Psoas muscle (tissue), 8 donors: ENCODE results near the gene BBX. TPM values are rescaled to one million over a fixed set of nuclear protein-coding genes. Genes with fewer than 3 reads are reported as not detected.

ENCODE experiments used
- ATAC-seq, 4 donors: fragments of 200-7000 bp; cut with Tn5 transposase; one replicate each; pipeline ENCODE4 v1.9.1; 2020; ENCODE audit warnings: moderate library complexity in 3 of 4, mild to moderate bottlenecking in 2 of 4
- DNase-seq, 2 donors: peaks; one replicate each; pipeline ENCODE4 v3.0.0-alpha.2; 2020
- H3K27ac ChIP-seq: fragments of 200-600 bp; one replicate; pipeline ENCODE4 v1.8.0; 2022
- H3K27me3 ChIP-seq, 3 donors: fragments of 200-600 bp in 1 of 3; one replicate each; pipeline versions ENCODE4 v1.6.1 to v1.8.0; 2013 to 2022; ENCODE audit warnings: low read length in 2 of 3, mild to moderate bottlenecking in 2 of 3, moderate library complexity in 1 of 3; ENCODE audit not compliant: insufficient read depth in 3 of 3
- H3K36me3 ChIP-seq, 2 donors: fragments of 200-600 bp in 1 of 2; one replicate each; pipeline versions ENCODE4 v1.6.1 to v1.8.0; 2013 to 2022; ENCODE audit warnings: low read depth in 1 of 2, mild to moderate bottlenecking in 1 of 2, moderate library complexity in 1 of 2; ENCODE audit not compliant: insufficient read depth in 1 of 2
- H3K4me1 ChIP-seq: fragments of 200-600 bp; one replicate; pipeline ENCODE4 v1.8.0; 2022
- H3K4me3 ChIP-seq: fragments of 200-600 bp; one replicate; pipeline ENCODE4 v1.8.0; 2022; ENCODE audit warnings: mild to moderate bottlenecking
- H3K9me3 ChIP-seq: fragments of 200-600 bp; one replicate; pipeline ENCODE4 v1.8.0; 2022
- WGBS, 3 donors: extraction: QIAGEN DNeasy Blood & Tissue Kit; methylation state at CpG; one replicate each; pipeline versions ENCODE4 v1.1.6 to v1.1.7; 2013; 5-methylcytosine and 5-hydroxymethylcytosine counted together
- intact Hi-C, 2 donors: fragments of 100-400 bp; cut with DNase I; formaldehyde crosslinking; loops; one replicate each; pipeline versions ENCODE4 v1.11.0 to v1.14.2; 2022
- polyA plus RNA-seq, 3 donors: library from polyadenylated mRNA; stranded (reverse); fragments of 200-250 nt; gene quantifications; one replicate each; pipeline ENCODE4 v1.2.3, GENCODE V29; 2013
- total RNA-seq, 4 donors: library from RNA; stranded (reverse); fragmentation: NEBNext Ultra II Directional in 2 of 4; extraction: Animal tissue kit (Norgen Biotek cat#: 25700) in 2 of 4; gene quantifications; one replicate each; pipeline versions ENCODE4 v1.2.1 to v1.2.4, GENCODE V29; 2021 to 2023
- TF ChIP-seq, protein P1 (sequence below): fragments of 200-600 bp; IDR thresholded peaks from one replicate; pipeline ENCODE4 v1.8.0; 2022; ENCODE audit warnings: antibody characterized with exemption
- donor health status: healthy with polysubstance abuse.
- donor health status: DM: no; HTN: no; CAD: no; lungs with moderate emphysema.
- donor health status: Bipolar disorder and iron deficiency.
- donor health status: healthy.
- donor health status: DM: yes; HTN: yes; CAD: no.
- donor health status: DM: no; HTN: no; CAD: no.
- donor health status: DM: no; HTN: no; CAD: no.
- donor health status: DM: yes; HTN: yes; CAD: no.

BBX gene
- total and polyA plus RNA-seq, 7 donors, result 2.2 to 30.4 (median 16.2) TPM

DNA sequence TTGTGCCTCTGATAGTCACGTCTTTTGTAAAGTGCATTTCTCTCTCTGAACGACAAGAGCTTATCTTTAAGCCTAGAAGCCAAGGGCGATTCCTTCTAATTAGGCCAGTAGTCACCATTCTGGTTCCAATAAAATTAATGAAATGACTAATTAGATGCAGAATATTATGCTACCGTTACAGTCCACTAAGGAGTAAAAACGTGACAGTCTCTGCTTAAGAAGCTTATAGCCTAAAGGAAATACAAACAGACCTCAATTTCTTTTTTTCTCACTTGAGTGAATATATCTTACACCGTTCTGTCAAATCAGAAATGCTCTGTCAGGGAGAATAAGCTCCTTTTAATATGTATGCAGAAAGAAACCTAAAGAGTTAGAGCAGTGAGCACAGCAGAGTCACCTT, 332.0 kb downstream of the BBX start:
- Histone ChIP-seq H3K36me3 (no peaks in the 10 kb centered on the region), H3K4me3 (no peak overlapping the region), H3K4me1 (no peaks in the 10 kb centered on the region), H3K27me3 (no peaks in the 10 kb centered on the region), H3K27ac (no peak overlapping the region), H3K9me3 (no peaks in the 10 kb centered on the region)
- no peak for ATAC-seq
- intact Hi-C loops, result no loop called here
- DNase-seq, result no peak
- TF ChIP-seq, protein P1, sequence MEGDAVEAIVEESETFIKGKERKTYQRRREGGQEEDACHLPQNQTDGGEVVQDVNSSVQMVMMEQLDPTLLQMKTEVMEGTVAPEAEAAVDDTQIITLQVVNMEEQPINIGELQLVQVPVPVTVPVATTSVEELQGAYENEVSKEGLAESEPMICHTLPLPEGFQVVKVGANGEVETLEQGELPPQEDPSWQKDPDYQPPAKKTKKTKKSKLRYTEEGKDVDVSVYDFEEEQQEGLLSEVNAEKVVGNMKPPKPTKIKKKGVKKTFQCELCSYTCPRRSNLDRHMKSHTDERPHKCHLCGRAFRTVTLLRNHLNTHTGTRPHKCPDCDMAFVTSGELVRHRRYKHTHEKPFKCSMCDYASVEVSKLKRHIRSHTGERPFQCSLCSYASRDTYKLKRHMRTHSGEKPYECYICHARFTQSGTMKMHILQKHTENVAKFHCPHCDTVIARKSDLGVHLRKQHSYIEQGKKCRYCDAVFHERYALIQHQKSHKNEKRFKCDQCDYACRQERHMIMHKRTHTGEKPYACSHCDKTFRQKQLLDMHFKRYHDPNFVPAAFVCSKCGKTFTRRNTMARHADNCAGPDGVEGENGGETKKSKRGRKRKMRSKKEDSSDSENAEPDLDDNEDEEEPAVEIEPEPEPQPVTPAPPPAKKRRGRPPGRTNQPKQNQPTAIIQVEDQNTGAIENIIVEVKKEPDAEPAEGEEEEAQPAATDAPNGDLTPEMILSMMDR, result no peak
- 82 to 89% (median 85%) methylated on average over 6 of the region's 6 CpGs for WGBS, 3 donors

DNA sequence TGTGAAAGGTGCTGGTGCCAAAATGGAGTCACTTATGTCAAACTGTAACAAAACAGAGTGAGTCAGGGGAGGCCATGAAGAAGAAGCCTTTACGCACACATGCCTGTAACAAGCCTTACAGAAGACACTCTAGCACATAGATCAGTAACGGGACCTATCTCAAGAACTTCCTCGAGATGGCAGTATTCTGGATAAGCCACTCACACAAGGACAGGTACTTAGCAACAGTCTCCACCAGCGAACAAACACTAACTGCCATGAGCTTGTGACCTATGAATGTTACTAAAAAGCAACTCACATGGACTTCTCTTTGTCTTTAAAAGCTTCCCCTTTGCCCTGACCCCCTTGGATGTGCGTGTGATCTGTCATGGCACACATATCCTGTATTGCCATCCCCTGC, 332.9 kb downstream of the BBX start:
- H3K9me3 ChIP-seq, result no peaks in the 10 kb centered on the region
- no peaks in the 10 kb centered on the region for H3K36me3 ChIP-seq
- DNase-seq, result no peak
- no peak for ATAC-seq
- H3K27me3 ChIP-seq, result no peaks in the 10 kb centered on the region
- WGBS, 3 donors, result 77 to 84% (median 80%) methylated on average over 5 of the region's 5 CpGs
- TF ChIP-seq, protein P1, result no peak
- H3K4me3 ChIP-seq, result no peak overlapping the region
- no peaks in the 10 kb centered on the region for H3K4me1 ChIP-seq
- intact Hi-C loops, result no loop called here
- no peak overlapping the region for H3K27ac ChIP-seq

DNA sequence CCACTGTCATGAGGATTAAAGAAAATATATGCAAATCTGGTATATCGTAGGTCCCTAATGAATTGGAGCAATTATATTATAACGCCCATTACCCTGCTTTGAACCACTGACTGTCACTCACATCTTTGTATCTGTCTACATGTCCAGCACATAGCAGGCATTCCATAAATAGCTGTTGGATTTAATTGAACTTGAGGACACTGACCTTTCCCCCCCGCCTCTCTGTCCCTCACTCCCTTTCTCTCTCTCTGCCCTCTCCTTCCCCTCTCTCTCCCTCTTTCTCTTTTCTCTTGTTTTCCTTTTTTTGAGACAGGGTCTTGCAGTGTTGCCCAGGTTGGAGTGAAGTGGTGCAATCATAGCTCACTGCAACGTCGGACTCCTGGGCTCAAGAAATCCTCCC, 335.1 kb downstream of the BBX start:
- Histone ChIP-seq H3K27ac (no peak overlapping the region), H3K27me3 (no peaks in the 10 kb centered on the region), H3K4me1 (no peaks in the 10 kb centered on the region), H3K9me3 (no peaks in the 10 kb centered on the region), H3K36me3 (no peaks in the 10 kb centered on the region), H3K4me3 (no peak overlapping the region)
- ATAC-seq, result no peak
- 79 to 93% (median 92%) methylated on average over 5 of the region's 5 CpGs for WGBS, 3 donors
- TF ChIP-seq, protein P1, result no peak
- intact Hi-C loops, result no loop called here
- no peak for DNase-seq

DNA sequence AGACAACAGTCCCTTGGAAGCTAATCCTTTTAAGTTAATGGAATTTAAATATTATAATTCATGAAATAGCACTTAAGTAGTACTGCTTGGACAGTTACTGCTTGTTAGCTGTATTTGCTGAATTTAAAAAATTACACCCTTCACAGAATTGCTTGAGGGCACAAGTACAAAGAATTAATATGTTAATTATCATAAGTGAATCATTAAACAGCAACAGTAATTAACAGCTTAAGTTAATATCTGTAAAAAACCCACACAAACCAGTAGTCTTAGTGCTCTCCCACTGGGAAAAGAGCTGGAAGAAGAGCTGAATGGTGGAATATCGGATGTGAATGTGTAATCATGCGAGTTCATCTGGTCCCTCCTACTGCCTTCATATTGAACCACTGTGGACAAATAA, 336.1 kb downstream of the BBX start:
- no peaks in the 10 kb centered on the region for H3K4me1 ChIP-seq
- no peaks in the 10 kb centered on the region for H3K9me3 ChIP-seq
- no peaks in the 10 kb centered on the region for H3K36me3 ChIP-seq
- H3K4me3 ChIP-seq, result no peak overlapping the region
- TF ChIP-seq, protein P1, result no peak
- 87 to 100% (median 93%) methylated on average over 2 of the region's 2 CpGs for WGBS, 3 donors
- intact Hi-C loops, result no loop called here
- no peak for ATAC-seq
- no peaks in the 10 kb centered on the region for H3K27me3 ChIP-seq
- no peak overlapping the region for H3K27ac ChIP-seq
- DNase-seq, result no peak

Other genes with a start within 250 kb of the BBX start
- gene CCDC54, start 145.5 kb upstream of the BBX start, total RNA-seq, result not detected
- not detected for gene CCDC54, start 145.5 kb upstream of the BBX start, polyA plus RNA-seq